K562 (cell line): ENCODE data around the gene PODXL2. TPM values are rescaled to one million over a fixed set of nuclear protein-coding genes. Genes with fewer than 3 reads are reported as not detected.

Experiments
- CUX1 ChIP-seq: fragments of 200-800 bp; sonication (Bioruptor generic); IDR thresholded peaks from 2 replicates; pipeline ENCODE4 v1.6.1; 2016; ENCODE audit warnings: missing genetic modification characterization, missing compliant biosample characterization
- HMBOX1 ChIP-seq: sonication (generic); IDR thresholded peaks from 2 replicates; pipeline ENCODE4 v1.6.1; 2016
- IRF2 ChIP-seq: sonication (generic); formaldehyde crosslinking; IDR thresholded peaks from 2 replicates; pipeline ENCODE4 v1.8.1; 2022; ENCODE audit warnings: mild to moderate bottlenecking, missing genetic modification reagents
- KLF10 ChIP-seq: fragments of 250-450 bp; sonication (Bioruptor Pico); IDR thresholded peaks from 2 replicates; pipeline ENCODE4 v1.6.1; 2021; ENCODE audit warnings: matching md5 sums
- MEF2A ChIP-seq: IDR thresholded peaks from 2 replicates; pipeline ENCODE4 v1.6.1; 2011; ENCODE audit warnings: low read depth, mild to moderate bottlenecking, low read length, moderate library complexity; ENCODE audit not compliant: control insufficient read depth
- RBM14 ChIP-seq: fragments of 200-400 bp; formaldehyde crosslinking; IDR thresholded peaks from 2 replicates; pipeline ENCODE4 v1.6.1; 2018; ENCODE audit warnings: low read depth, mild to moderate bottlenecking, low read length, moderate library complexity, borderline replicate concordance; ENCODE audit not compliant: insufficient read depth
- RFX5 ChIP-seq: IDR thresholded peaks from 2 replicates; pipeline ENCODE4 v1.6.1; 2011; ENCODE audit warnings: low read depth, mild to moderate bottlenecking, improper control_type of control experiment, low read length
- RFX7 ChIP-seq: fragments of 250-450 bp; sonication (Bioruptor Pico); IDR thresholded peaks from 2 replicates; pipeline ENCODE4 v1.5.1; 2021; ENCODE audit warnings: mild to moderate bottlenecking
- SMC3 ChIP-seq: conservative IDR thresholded peaks from 2 replicates; pipeline ENCODE4 v1.6.1; 2011; ENCODE audit warnings: low read depth, low read length, improper control_type of control experiment; ENCODE audit not compliant: insufficient read depth
- U2AF2 ChIP-seq: fragments of 200-400 bp; formaldehyde crosslinking; optimal IDR thresholded peaks from 2 replicates; pipeline ENCODE3; 2017; ENCODE audit warnings: low read depth, mild to moderate bottlenecking, low read length
- ZFP30 ChIP-seq: fragments of 250-450 bp; sonication (Bioruptor Pico); IDR thresholded peaks from 2 replicates; pipeline ENCODE4 v1.8.0; 2022; ENCODE audit warnings: moderate library complexity, mild to moderate bottlenecking, inconsistent platforms, borderline replicate concordance
- ZNF24 ChIP-seq: fragments of 450-650 bp; IDR thresholded peaks from 2 replicates; pipeline ENCODE4 v1.6.1; 2016
- ZZZ3 ChIP-seq: fragments of 450-650 bp; IDR thresholded peaks from 2 replicates; pipeline ENCODE4 v1.6.1; 2016; ENCODE audit warnings: antibody characterized with exemption, mild to moderate bottlenecking, moderate library complexity
- polyA plus RNA-seq, 8 experiments: library from polyadenylated mRNA; depleted of rRNA in 4 of 8; stranded (reverse) in 5 of 8; unstranded in 3 of 8; fragments of >200 nt; fragmentation: Nextera tagmentation in 2 of 8; fragmentation: Illumina TruSeq in 1 of 8; extraction: Ambion mirVana in 2 of 8; extraction: Trizol in 1 of 8; gene quantifications; 2 replicates each; pipeline versions ENCODE4 v1.2.1 to v1.2.3, GENCODE V29; 2011 to 2014; ENCODE audit warnings: inconsistent platforms in 1 of 8, missing spikeins in 1 of 8
- total RNA-seq, 7 experiments: library from RNA; depleted of rRNA in 6 of 7; stranded (reverse); fragments of >200 nt in 6 of 7; fragmentation: Illumina TruSeq in 2 of 7; extraction: Trizol in 2 of 7; gene quantifications; 2 replicates each; pipeline versions ENCODE4 v1.2.1 to v1.2.3, GENCODE V29; 2011 to 2021; ENCODE audit warnings: low replicate concordance in 1 of 7

The PODXL2 gene
- total and polyA plus RNA-seq, 9 of the 15 experiments (the other 6 are each of a cell fraction or from before 2014, with no cell fraction given), result 0.03 to 52.5 (median 21.9) TPM

- TF ChIP-seq KLF10 (CRISPR knock-in tag), result no peak
- no peak for TF ChIP-seq CUX1 (CRISPR knock-in tag)
- no peak for TF ChIP-seq RFX5
- TF ChIP-seq IRF2 (CRISPR knock-in tag), result no peak
- no peak for TF ChIP-seq MEF2A
- no peak for TF ChIP-seq SMC3
- TF ChIP-seq RBM14, result no peak
- no peak for TF ChIP-seq ZZZ3
- TF ChIP-seq HMBOX1, result no peak
- no peak for TF ChIP-seq U2AF2
- TF ChIP-seq ZFP30 (CRISPR knock-in tag), result no peak
- 0 out of 2 replicates have a peak, but pooled peaks have one; percentile 29 for TF ChIP-seq ZNF24
- no peak for TF ChIP-seq RFX7 (CRISPR knock-in tag)
Measured at GRCh38 chr3:127590593-127591465, 38.2 kb upstream of the PODXL2 start, which contains the start of gene TPRA1 (continued).
